ENCODE measurements around the gene MAGI2. TPM values are rescaled to one million over a fixed set of nuclear protein-coding genes. Genes with fewer than 3 reads are reported as not detected.

MAGI2 gene
- total RNA-seq, 1 donor from 2014 or later, result 0.38 TPM

DNA sequence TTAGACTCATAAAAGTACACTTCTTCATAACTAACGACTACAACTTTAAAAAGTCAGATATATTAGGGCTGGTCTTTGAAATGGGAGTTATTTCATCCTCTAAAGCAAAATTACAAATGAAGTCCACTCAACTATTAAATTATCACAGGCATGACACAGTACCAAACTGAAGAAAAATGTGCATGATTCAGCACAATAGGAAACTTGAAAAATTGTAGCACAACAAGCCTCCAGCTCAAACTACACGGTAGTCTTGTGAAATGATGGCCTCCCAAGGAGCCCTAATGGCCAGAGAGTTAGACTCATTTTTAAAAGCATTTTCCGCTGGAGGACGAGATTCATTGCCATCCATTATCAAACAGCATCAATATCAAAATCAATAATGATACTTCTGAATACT lies 76.4 kb downstream of the MAGI2 start:
- ATAC-seq (ENCODE audit: low read depth), result no peak
- no peaks in the 10 kb centered on the region for H3K36me3 Mint-ChIP-seq (ENCODE audit: low read depth)
- intact Hi-C loops (cut with micrococcal nuclease), result no loop called here
- no peaks in the 10 kb centered on the region for H3K4me1 Mint-ChIP-seq
- no peaks in the 10 kb centered on the region for H3K27me3 Mint-ChIP-seq
- no peak for TF ChIP-seq CTCF (IDR thresholded peaks at IDR 0.05)
- no peak overlapping the region for H3K27ac Mint-ChIP-seq
- DNase-seq, result no peak
- no peak overlapping the region for H3K4me3 Mint-ChIP-seq
- CTCF ChIA-PET, result no interaction called here
- peaks cover 6% of the 10 kb centered on the region for H3K9me3 Mint-ChIP-seq
- POLR2A ChIA-PET, result no interaction called here

DNA sequence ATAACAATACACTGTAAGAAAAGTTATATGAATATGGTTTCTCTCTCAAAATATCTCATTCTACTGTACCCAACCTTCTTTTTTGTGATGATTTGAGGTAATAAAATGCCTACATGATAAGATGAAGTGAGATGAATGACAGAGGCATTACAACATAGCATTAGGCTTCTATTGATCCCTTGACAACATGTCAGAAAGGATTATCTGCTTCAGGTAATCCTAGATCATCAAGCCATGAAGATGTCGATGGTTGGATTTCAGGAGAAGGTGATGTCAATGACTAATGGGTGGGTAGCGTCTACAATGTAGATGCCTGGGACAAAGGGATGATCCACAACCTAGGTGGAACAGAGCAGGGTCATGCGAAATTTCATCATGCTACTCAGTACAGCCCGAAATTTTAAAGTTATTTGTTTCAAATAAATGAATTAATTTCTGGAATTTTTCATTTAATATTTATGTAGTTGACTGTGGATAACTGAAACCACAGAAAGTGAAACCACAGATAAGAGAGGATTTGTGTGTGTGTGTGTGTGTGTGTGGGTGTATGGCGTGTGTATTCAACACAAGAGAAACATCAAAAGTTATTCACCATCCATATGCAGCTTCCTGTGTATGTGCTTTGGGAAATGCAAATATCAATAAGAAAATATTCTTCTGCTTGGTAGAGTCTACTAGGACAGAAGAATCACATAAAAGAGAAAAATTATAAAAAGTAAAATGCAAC lies 77.0 kb downstream of the MAGI2 start:
- intact Hi-C loops (cut with micrococcal nuclease), result no loop called here
- POLR2A ChIA-PET, result no interaction called here
- Mint-ChIP-seq H3K27ac (no peak overlapping the region), H3K36me3 (ENCODE audit: low read depth) (no peaks in the 10 kb centered on the region), H3K4me3 (no peak overlapping the region), H3K4me1 (no peaks in the 10 kb centered on the region), H3K9me3 (peaks cover 6% of the 10 kb centered on the region), H3K27me3 (no peaks in the 10 kb centered on the region)
- CTCF ChIA-PET, result no interaction called here
- ATAC-seq (ENCODE audit: low read depth), result no peak
- TF ChIP-seq CTCF (IDR thresholded peaks at IDR 0.05), result no peak
- no peak for DNase-seq

DNA sequence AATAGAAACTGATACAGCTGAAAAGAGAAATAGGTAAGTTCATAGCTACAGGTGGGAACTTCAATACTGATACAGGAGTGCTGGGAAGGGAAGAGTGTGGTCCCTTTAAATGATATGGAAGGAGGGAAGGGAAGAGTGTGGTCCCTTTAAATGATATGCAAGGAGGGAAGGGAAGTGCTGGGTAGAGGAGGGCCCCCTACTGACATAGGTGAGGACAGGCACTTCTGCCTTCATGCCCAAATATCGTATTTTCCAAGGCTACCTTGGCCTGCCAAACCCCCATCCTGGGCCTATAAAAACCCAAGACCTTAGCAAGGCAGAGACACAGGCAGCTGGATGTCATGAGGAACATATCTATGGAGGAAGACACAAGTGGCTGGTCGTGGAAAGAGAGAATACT lies 92.3 kb downstream of the MAGI2 start:
- ChIA-PET CTCF (no interaction called here), POLR2A (no interaction called here)
- H3K27me3 Mint-ChIP-seq, result no peaks in the 10 kb centered on the region
- ATAC-seq (ENCODE audit: low read depth), result no peak
- H3K4me1 Mint-ChIP-seq, result no peaks in the 10 kb centered on the region
- no peaks in the 10 kb centered on the region for H3K36me3 Mint-ChIP-seq (ENCODE audit: low read depth)
- TF ChIP-seq CTCF (IDR thresholded peaks at IDR 0.05), result no peak
- H3K9me3 Mint-ChIP-seq, result peaks cover 6% of the 10 kb centered on the region
- H3K4me3 Mint-ChIP-seq, result no peak overlapping the region
- DNase-seq, result no peak
- intact Hi-C loops (cut with micrococcal nuclease), result no loop called here
- H3K27ac Mint-ChIP-seq, result no peak overlapping the region

GRCh38 chr7:79359827-79360226 lies 93.6 kb downstream of the MAGI2 start:
- Mint-ChIP-seq H3K27me3 (no peaks in the 10 kb centered on the region), H3K4me3 (no peak overlapping the region), H3K36me3 (ENCODE audit: low read depth) (no peaks in the 10 kb centered on the region), H3K27ac (no peak overlapping the region), H3K4me1 (no peaks in the 10 kb centered on the region), H3K9me3 (peaks cover 6% of the 10 kb centered on the region)
- CTCF ChIA-PET, result no interaction called here
- intact Hi-C loops (cut with micrococcal nuclease), result no loop called here
- ATAC-seq (ENCODE audit: low read depth) (no peak), DNase-seq (no peak)
- TF ChIP-seq CTCF (IDR thresholded peaks at IDR 0.05), result no peak
- POLR2A ChIA-PET, result no interaction called here

DNA sequence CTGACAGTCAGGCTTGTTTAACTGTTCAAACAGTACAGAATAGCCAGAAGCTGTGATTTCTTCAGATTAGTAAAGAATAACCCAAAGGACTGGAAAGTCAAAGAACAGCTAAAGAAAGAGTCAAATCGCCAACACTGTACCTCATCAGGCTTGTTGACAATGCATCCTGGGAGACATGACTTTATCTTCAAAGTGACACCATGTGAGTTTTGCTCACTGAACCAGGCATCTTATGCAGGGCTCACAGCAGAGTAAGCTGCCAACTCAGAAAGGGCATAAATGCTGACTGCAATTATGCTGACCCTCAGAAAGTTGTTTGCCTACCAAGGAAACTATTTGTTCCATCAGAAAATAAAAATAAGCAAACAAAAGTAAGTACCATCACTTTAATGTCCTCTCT lies 96.4 kb downstream of the MAGI2 start:
- intact Hi-C loops (cut with micrococcal nuclease), result no loop called here
- ChIA-PET POLR2A (no interaction called here), CTCF (no interaction called here)
- no peaks in the 10 kb centered on the region for H3K36me3 Mint-ChIP-seq (ENCODE audit: low read depth)
- no peak overlapping the region for H3K27ac Mint-ChIP-seq
- H3K9me3 Mint-ChIP-seq, result peaks cover 6% of the 10 kb centered on the region
- TF ChIP-seq CTCF (IDR thresholded peaks at IDR 0.05), result no peak
- ATAC-seq (ENCODE audit: low read depth) (no peak), DNase-seq (no peak)
- H3K27me3 Mint-ChIP-seq, result no peaks in the 10 kb centered on the region
- H3K4me3 Mint-ChIP-seq, result no peak overlapping the region
- no peaks in the 10 kb centered on the region for H3K4me1 Mint-ChIP-seq

Data from activated B cell treated with CpG ODN at 0.5 μM for 24 hours (primary cell).